Kidney epithelial cell (primary cell): ENCODE measurements around the gene PIGH. TPM values are rescaled to one million over a fixed set of nuclear protein-coding genes. Genes with fewer than 3 reads are reported as not detected.

ENCODE experiments used
- DNase-seq: peaks from one replicate; pipeline ENCODE4 v3.0.0-alpha.2; 2010; ENCODE audit warnings: low read depth
- H3K27me3 ChIP-seq: 2 replicates; pipeline ENCODE4 v1.6.0; 2011; ENCODE audit warnings: low read length; ENCODE audit not compliant: control insufficient read depth, insufficient read depth
- H3K36me3 ChIP-seq: 2 replicates; pipeline ENCODE4 v1.5.1; 2011; ENCODE audit warnings: low read length; ENCODE audit not compliant: control insufficient read depth, insufficient read depth
- H3K4me3 ChIP-seq: 2 replicates; pipeline ENCODE4 v1.5.1; 2011; ENCODE audit warnings: low read depth, mild to moderate bottlenecking, control low read depth, low read length
- CTCF ChIP-seq: IDR thresholded peaks from 2 replicates; pipeline ENCODE4 v1.5.1; 2011; ENCODE audit warnings: mild to moderate bottlenecking, moderate library complexity, low read length, control low read depth, inconsistent platforms; ENCODE audit not compliant: insufficient read depth, poor library complexity, severe bottlenecking
- total RNA-seq: library from RNA; depleted of rRNA; stranded (reverse); fragments of >200 nt; gene quantifications from 2 replicates; pipeline ENCODE4 v1.2.3, GENCODE V29; 2015

PIGH gene
- total RNA-seq, 1 donor from 2014 or later: 27.1 TPM

DNA sequence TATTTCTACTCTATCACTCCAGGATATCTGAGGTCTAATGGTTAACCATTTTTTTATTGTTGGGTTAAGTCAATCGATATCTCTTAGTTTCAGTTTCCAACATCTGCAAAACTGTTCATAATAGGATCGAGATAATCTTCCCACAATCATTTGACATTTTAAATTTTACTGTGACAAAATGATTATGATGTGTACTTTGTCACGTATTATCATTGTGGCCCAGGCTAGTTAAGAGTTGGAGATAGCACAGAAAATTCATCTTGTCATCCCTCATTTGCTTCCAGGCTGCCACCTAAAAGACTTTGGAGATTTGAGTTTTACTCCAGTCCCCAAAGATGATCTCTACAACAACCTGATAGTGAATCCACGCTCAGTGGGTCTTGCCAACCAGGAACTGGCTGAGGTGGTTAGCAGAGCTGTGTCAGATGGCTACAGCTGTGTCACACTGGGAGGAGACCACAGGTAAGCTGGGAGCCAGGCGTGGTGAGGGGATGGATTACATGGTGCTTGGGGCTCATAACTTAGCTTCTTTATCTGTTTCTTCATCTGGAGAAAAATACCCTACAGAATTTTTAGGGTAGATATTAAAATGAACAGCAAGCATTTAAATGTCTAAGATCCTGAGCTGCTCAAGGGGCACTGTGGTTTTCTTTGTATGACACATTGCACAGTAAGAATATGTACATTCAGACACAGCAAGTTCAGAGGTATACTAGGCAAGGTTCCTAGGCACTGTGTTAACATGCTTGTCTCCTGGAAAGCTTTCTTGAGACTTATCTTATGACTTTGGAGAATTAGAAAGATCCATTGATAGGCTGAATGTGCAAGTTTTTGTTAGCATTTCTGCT lies 42.1 kb upstream of the PIGH start:
- Histone ChIP-seq H3K27me3 (no peaks in the 10 kb centered on the region), H3K36me3 (no peaks in the 10 kb centered on the region), H3K4me3 (no peak overlapping the region)
- no peak for TF ChIP-seq CTCF
- no peak for DNase-seq

- Histone ChIP-seq H3K27me3 (no peaks in the 10 kb centered on the region), H3K4me3 (no peak overlapping the region), H3K36me3 (no peaks in the 10 kb centered on the region)
- DNase-seq: no peak
- no peak for TF ChIP-seq CTCF
Measured at GRCh38 chr14:67641480-67641879, 41.4 kb upstream of the PIGH start.

GRCh38 chr14:67638642-67639041 lies 38.6 kb upstream of the PIGH start:
- no peaks in the 10 kb centered on the region for H3K27me3 ChIP-seq
- H3K36me3 ChIP-seq: no peaks in the 10 kb centered on the region
- H3K4me3 ChIP-seq: no peak overlapping the region
- no peak for DNase-seq
- TF ChIP-seq CTCF: no peak

GRCh38 chr14:67636361-67636919 lies 36.4 kb upstream of the PIGH start:
- no peak for DNase-seq
- TF ChIP-seq CTCF: no peak
- Histone ChIP-seq H3K36me3 (no peaks in the 10 kb centered on the region), H3K27me3 (no peaks in the 10 kb centered on the region), H3K4me3 (no peak overlapping the region)

- no peaks in the 10 kb centered on the region for H3K36me3 ChIP-seq
- no peaks in the 10 kb centered on the region for H3K27me3 ChIP-seq
- no peak for DNase-seq
- no peak overlapping the region for H3K4me3 ChIP-seq
- no peak for TF ChIP-seq CTCF
Measured at GRCh38 chr14:67633451-67634147, 33.5 kb upstream of the PIGH start.
